COLO668 (cell line): Measurements from ENCODE around the gene DUSP2.
"Not testable (repeated sequence)": the region's sequence is repeated elsewhere in the genome, so short reads cannot be mapped to it uniquely, and the experiment has no call there.

Experiments
- DNase-seq: peaks from one replicate; lab custom pipeline; 2025; ENCODE audit not compliant: unreplicated experiment; lab: John Stamatoyannopoulos, UW

The DUSP2 gene

DNA sequence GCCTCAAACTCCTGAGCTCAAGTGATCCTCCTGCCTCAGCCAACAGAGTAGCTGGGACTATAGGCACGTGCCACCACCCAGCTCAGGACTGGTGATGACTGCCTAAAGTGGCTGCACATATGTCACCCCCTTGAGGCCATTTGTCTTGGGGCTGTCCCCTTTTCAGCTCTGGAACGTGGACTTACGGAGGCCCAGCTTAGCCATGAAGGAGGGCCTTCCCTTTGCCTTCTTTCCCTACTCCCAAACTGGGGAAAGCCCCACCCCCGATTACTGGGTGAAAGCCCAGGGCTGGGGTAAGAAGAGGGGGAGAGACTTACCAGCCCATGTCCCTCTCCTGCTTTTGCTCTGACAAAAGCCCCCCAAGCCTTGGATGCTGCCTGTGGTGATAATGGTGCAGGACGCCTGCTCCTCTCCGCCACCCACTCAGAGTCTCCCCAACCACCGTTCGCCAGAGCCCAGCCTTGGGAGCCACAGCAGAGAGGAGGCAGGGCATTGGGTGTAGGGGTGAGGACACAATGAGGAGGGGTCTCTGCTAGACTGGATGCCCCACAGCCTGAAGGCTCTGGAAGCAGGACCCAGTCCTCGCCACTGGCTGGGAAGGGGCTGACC lies 2.5 kb upstream of the DUSP2 start:
- DNase-seq, result no peak

DNA sequence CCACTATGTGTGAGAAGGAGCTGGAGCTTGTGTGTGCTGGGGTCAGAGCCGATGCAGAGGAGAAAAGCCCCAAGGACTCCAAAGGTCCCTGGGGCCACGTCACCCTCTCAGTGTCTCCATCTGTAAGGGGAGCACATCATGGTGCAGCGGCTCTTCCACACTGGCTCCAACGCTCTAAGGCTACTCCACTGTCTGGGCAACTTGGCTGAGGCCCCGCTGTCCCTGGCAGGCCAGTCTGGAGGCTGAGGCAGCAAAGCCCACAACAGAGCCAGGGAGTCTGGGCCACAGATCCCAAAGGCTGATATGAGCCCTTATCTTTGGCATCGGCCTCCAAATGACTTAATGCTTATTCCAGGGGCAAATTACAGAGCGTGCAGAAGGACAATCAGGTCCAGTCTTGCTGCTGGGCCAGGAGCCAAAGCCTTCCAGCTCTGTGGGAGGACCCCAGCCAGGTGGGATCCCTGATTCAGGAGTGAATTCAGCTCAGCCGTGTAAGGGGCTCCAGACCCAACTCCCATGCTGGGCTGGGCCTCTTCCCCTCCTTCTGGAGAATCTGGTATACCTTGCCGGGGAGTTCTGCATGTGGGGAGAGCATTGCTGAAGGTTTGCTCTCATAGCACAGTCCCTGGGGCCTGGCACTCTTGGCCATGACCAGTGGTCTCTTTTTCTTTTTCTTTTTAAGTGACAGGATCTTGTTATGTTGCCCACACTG lies 1.8 kb upstream of the DUSP2 start:
- no peak for DNase-seq

DNA sequence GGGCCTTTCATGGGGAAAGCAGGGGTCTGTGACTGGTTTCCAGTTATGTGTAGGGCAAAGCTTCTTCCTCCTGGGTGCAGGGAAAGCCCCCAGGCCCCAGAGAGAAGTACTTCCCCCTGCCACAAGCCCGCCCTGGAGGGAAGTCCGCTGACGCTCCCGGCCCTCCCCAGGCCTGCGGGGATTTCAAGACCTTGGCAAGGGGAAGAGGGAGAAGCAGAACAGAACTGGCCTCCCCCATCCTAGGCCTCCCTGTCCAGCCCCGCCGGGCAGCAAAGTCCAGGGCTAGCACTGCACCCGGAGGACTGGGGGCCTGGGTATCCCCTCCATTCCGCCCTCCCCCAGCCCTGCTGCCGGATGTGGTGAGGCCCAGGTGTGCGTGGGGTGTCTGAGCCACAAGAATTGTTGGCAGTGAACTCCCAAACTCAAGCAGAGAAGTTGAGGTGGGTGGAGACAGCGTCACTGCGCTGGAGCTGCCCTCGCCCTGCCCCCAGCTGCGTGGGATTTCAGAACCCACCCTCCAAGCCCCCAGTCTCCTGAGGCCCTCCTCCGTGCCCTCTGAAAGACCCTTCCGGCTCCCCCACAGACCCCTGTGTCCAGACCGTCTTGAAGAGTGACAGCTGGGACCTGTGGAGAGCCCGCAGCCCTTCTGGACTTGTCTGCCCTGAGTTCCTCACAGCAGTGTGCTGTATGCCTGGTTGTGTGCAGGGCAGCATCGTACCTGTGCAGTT lies 1.1 kb upstream of the DUSP2 start:
- no peak for DNase-seq

DNA sequence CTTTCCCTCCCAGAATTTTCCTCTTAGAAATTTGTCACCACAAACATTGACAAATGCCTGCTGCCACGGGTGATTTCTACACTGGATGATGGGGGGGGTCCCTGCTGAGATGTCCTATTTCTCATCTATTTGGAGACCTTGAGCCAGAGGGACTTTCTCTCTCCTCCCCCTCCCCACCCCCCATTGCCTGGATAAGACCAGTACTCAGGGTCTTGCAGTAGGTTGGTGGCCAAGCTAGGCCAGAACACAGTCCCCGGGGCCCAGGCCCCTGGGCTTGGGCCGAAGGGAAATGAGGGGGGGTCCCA lies 560 bp upstream of the DUSP2 start:
- no peak for DNase-seq

DNA sequence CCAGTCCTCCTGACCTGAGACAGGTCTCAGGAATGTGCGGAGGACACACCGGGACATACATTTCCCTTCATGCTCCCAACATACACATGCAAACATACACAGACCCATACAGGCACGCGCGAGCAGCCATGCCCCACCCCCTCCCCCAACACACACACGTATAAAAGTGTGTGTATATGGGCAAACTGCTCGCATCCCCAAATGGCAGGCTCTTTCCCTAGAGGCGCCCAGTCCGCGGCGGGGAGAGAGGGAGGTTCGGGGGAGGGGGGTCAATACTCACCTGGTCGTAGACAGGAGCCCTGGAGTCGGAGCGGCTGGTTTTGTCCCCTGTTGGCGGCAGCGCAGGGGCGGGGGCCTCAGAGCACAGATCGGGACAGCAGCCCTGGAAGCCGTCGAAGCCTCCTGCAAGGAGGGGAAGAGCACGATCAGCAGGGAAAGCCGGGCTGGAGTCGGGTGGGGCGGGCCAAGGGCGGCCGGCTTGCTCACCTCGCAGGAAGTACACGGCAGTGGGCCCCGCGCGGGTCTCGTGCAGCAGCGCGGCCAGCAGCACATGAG lies 682 bp downstream of the DUSP2 start:
- no peak for DNase-seq

DNA sequence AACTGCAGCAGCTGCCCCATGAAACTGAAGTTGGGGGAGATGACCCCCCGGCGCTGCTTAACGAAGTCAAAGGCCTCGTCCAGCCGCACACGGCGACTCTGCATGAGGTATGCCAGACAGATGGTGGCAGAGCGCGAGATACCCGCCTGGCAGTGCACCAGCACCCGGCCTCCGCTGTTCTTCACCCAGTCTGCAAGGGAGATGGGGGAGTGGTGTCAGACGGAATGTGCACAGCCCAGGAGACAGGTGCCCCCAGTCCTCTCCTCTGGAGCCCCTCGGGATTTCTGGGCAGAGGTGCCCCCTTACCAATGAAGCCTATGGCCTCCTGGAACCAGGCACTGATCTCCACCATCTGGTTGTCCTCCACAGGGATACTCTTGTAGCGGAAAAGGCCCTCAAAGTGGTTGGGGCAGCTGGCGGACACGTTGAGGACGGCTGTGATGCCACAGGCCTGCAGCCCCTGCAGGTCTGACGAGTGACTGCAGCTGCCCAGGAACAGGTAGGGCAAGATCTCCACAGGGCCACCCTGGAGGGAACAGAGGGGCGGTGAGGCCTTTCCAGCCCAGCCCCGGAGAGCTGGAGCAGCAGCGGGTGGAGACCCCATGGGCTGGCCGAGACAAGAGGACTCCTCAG lies 1.3 kb downstream of the DUSP2 start:
- DNase-seq, result peak; percentile 22

DNA sequence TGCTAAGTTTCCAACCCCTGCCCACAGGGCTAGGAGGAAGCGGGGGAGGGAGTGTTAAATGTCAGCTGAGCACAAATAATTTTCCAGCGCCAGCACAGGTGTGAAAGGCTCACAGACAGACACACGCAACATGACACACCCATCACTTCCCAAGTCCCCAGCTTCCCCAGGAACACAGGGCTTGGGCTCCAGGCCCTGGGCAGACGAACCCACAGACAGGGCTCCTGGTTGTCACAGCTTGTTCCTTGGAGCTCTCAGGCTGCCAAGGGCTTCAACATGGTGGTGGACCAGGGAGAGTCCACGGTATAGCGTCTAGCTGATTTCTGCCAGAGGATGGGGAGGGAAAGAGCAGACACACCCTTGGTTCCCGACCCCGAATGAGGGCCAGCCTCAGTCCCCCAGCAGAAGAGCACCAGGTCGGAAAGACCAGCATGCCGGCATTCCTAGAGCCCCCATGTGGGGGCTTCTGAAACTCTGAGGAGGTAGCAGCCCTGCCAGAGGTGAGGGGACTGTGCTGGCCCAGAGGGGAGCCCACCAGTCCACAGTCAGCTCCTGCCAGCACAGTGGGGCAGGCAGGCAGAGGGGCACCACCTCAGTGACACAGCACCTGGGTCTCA lies 1.9 kb downstream of the DUSP2 start:
- DNase-seq, result no peak

DNA sequence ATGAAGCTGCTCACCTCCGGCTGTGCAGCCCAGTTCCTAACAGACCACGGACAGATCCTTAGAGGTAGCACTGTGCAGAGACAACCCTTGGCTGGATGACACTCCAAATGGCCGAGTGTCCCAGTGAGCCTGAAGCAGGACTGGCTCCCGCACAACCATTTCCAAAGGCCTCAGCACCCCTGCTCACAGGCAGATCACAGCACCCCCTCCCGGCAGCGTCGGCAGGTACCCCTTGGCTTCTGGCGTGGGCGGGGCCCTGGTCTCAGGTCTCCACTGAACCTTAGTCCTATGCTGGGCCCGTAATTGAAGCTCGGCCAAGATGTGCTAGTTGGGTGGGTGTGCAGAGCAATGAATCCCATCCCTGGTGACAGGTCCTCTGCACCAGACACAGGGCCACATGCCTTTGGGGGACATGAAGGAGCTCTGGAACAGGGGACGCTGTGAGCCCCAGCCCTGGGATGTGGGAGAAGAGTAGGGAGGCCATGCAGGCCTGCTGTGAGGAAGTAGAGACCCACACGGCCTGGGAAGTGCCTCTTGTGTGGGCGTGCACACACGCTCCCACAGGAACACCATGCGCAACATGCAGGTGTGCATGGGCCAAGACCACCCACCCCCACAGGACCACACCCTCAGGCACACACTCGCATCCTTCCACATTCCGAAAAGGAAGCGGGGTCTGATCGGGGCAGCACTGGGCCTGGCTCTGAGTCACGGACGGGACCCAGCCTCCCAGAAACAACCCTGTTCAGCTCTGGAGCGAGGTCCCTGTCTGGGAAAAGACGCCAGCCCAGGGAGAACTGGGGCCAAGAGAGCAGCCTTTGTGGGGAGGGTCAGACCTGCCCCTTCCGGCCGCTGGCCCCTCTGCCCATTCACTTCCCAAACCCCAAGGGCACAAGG lies 2.8 kb downstream of the DUSP2 start:
- no peak for DNase-seq

DNA sequence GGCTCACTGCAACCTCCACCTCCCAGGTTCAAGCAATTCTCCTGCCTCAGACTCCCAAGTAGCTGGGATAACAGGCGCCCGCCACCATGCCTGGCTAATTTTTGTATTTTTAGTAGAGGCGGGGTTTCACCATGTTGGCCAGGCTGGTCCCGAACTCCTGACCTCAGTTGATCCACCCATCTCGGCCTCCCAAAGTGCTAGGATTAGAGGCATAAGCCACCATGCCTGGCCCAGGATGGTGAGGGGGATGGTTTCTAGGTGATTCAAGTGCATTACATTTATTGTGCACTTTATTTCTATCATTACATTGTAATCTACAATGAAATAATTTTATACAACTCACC lies 3.6 kb downstream of the DUSP2 start:
- DNase-seq, result not testable (repeated sequence)

DNA sequence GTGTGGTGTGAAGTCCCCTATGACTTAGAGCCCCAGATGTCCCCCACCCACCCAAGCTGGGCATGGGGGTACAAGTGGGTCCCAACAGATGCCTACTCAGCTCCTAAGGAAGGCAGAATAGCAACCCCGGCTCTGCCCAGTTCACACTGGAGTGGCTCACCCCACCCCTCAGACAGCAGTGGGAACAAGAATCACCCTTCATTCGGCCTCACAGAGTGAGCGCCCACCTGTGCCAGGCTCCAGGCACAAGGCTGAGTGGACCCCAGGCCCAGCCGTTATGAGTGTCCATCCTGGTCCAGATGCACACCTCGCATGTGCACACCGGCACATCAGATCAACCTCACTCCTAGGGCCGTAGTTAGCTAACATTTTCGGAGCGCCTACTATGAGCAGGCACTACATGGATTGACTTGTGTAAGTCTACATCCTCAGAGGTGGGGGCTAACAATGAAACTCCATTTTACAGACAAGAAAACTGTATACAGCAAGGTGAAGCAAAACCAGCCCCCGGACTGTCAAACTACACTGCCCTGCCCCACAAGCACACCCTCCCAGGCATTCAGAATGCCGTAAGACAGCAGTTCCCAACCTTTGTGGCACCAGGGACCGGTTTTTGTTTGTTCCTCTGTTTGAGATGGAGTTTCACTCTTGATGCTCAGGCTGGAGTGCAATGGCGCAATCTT lies 4.2 kb downstream of the DUSP2 start:
- no peak for DNase-seq

DNA sequence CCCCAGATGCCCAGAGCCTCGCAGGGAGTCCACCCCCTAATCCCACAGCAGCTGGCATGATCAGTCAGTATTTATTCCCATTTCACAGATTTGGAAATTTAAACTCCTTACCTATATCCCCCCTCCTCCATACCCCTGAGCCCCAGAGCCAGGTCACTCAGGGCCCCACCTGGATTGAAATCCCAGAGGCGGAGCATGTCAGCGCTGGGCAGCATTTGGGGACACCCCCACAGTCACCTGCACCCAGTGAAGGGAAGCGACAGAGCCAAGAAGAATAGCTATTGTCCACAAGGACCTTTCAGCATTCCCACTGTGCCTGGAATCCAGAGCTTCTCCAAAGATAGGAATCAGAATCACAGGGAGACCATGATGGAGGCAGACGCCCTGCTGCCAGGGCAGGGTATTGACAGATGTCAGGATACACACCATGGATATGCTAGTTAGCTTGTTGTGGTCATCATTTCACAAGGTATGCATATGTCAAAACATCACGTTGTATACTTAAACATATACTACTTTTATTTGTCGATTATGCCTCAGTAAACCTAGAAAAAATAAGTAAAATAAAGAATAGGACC lies 6.0 kb downstream of the DUSP2 start:
- no peak for DNase-seq

DNA sequence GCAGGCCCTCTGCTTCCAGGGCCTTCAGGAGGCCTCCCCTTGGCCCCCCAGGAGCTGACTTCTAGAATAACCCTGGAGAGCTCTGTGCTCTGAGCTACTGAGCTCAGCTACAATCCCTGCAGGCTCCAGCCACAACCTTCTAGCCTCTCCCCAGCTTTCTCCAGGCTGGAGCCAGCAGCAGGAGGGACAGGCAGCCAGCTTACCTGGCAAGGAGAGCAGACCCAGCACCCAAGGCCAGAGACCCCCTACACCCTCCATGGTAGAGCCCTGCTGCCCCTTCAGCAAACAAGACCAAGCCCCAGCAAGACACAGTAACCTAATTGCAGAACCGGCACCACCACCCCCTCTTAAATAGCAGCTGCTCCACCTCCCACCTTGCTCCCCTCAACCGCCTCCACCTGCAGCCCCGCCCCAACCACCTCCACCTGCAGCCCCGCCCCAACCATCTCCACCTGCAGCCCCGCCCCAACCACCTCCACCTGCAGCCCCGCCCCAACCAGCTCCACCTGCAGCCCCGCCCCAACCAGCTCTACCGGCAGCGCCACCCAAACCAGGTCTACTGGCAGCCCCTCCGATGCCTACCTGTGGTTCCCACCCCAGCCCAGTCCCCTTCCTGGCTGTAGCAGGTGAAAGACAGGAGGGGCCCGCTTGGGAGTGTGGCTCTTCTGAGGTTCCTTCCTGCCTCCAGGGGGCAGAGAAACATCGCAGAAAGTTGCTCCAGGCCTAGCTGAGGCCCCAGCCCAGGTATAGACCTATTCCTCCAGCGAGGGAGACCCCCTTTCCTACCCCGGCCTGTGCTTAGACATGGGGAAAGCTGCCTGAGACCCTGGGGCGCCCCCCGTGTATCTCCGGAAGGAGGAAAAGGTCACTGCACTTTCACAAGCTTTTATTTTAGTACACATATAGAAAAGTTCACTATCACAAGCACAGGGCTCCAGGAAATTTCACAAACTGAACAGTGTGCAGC lies 6.8 kb downstream of the DUSP2 start, which contains the start of gene ASTL:
Gene ASTL, minus strand, starts transcription at position 324 of the 967 bp plus-strand sequence. Its CDS starts 66 bp downstream, at position 258.
- DNase-seq, result peak; percentile 72

DNA sequence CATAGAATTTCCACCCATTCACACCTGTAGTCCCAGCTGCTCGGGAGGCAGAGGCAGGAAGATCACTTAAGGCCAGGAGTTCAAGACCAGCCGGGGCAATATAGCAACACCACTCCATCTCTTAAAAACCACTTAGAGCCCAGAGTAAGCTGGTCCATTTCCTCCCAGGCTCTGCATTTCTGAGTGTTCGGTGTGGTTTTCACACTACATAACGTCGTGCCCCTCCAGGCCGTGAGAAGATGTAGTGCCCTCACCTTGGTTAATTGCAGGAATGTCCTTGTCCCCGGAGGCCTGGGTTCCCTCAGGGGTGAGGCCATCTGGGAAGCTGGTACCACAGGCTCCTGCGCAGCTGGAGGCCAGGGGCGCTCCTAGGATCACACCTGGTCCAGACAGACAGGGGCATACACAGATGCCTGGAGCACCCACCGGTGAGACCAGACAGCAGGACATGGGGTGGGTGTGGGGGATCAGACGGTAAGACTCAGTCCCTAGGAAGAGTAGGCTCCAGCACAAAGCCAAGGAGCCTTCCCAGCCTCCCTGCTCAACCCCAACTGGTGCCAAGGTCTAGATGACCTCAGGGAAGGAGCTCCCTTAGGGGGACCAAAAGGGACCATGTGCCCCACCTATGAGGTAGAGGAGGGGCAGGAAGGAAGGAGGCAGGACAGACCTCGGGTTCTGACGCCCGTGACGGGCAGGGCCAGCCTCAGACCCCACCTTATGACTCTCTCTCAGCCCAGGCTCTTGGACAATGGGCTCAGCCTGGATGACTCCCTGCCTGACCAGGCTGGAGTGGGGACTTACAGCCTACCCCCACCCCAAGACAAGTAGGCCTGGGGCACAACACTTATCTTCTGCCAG lies 7.7 kb downstream of the DUSP2 start:
- DNase-seq, result no peak

DNA sequence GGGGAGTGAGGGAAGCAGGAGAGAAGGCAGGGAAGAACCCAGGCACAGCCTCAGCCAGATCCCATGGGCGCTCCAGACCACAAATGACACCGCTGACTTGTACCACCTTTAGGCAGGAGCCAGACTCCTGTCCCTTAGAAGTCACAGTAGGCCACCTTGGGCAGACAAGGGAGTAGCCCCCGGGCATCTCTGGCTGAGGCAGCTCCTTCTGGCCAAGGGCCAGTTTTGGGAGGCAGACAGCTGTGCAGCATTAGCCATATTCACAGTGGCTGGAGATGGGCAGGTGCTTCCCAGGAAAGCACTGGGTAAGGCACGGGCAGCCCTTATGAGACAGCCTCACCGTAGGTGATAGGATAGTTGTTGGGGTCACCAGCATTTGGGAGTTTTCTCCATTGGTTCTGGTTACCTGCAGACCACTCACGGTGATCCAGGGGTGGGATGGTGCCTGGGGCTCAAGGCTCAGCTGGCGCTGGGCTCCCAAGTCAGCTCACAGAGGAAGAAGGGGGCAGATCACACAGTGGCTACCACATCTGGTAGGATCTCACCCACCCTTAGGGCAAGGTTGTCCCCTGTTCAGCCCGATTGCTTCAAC lies 9.0 kb downstream of the DUSP2 start:
- DNase-seq, result peak; percentile 23

DNA sequence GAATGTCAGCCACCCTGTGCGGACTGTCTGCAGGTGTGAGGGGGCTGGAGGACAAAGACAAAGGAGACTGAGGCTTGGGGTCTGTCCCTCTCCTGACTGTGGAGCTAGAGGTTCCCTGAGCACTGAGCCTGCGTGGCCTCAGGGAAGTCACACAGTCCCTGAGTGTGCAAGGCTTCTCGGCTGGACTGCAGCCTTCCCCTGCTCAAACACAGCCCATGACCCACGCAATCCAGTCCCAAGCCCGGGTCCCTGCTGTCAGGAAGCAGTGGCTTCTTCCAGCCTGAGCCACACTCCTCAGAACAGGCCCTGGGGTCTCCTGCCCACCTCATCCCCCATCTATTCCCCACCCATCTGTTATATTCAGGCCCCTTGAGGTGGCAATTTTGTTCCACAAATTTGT lies 9.6 kb downstream of the DUSP2 start:
- no peak for DNase-seq

DNA sequence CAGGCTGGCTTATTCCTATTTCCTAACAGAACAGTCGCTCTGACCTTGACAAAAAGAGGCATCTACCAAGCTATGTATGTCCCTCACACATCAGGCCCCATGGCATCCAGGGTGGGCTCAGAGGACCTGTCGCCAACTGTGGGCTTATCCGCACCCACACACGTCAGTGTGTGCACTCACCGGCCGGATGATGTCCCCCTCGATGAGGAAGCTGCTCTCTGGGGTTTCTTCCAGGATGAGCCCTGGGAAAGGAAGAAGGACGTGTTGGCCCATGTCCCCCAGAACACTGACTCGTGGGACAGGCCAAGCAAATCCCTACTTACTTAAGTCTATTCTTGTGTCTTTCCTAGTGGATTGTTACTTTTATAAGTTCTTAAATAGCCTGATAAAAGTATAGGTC lies 10.1 kb downstream of the DUSP2 start:
- no peak for DNase-seq

DNA sequence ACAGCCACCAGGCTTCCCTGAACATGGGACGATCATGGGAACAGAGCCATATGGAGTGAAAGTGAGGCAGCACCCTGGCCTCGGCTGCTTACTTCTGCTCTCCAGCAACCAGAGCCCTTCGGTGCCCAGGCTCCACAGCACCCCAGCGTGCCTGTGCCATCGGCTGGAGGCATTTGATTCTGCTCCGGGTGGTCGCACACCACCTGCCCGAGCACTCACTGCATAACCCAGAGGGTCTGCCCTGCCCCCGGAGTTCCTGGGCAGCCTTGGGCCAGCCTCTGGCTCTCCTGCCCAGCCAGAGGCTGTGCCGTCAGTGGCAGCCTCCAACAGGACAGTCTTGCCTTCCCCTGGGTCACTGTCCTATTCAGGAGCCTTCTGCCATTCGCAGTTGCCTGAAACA lies 10.8 kb downstream of the DUSP2 start:
- DNase-seq, result no peak
